H9 (cell line): ENCODE results near the gene TMF1. TPM values are rescaled to one million over a fixed set of nuclear protein-coding genes. Genes with fewer than 3 reads are reported as not detected.

Experiments used
- DNase-seq: peaks from one replicate; pipeline ENCODE4 v3.0.0-alpha.2; 2017
- H2AFZ ChIP-seq: one replicate; pipeline ENCODE4 v1.6.1; 2013; ENCODE audit warnings: mild to moderate bottlenecking, low read length, control low read depth, moderate library complexity
- H2AK5ac ChIP-seq: 2 replicates; pipeline ENCODE4 v1.6.1; 2013; ENCODE audit warnings: low read length, control low read depth, mixed read lengths; ENCODE audit not compliant: insufficient read length
- H2BK120ac ChIP-seq: one replicate; pipeline ENCODE4 v1.6.1; 2013; ENCODE audit warnings: low read depth, mild to moderate bottlenecking, low read length, control low read depth, inconsistent platforms; ENCODE audit not compliant: poor library complexity, severe bottlenecking
- H2BK12ac ChIP-seq: 2 replicates; pipeline ENCODE4 v1.6.1; 2013; ENCODE audit warnings: low read length, control low read depth, mixed read lengths, low read depth; ENCODE audit not compliant: insufficient read length
- H2BK15ac ChIP-seq: 2 replicates; pipeline ENCODE4 v1.6.1; 2013; ENCODE audit warnings: low read depth, low read length, control low read depth
- H2BK20ac ChIP-seq: one replicate; pipeline ENCODE4 v1.6.1; 2013; ENCODE audit warnings: low read depth, mild to moderate bottlenecking, low read length, control low read depth, inconsistent platforms; ENCODE audit not compliant: poor library complexity, severe bottlenecking
- H2BK5ac ChIP-seq: 2 replicates; pipeline ENCODE4 v1.6.1; 2013; ENCODE audit warnings: low read length, control low read depth, mixed read lengths; ENCODE audit not compliant: insufficient read length
- H3K14ac ChIP-seq: 2 replicates; pipeline ENCODE4 v1.6.1; 2013; ENCODE audit warnings: low read length, control low read depth; ENCODE audit not compliant: insufficient read depth
- H3K18ac ChIP-seq: 2 replicates; pipeline ENCODE4 v1.6.1; 2013; ENCODE audit warnings: low read depth, mild to moderate bottlenecking, mixed read lengths, low read length, control low read depth; ENCODE audit not compliant: insufficient read length
- H3K23ac ChIP-seq: 2 replicates; pipeline ENCODE4 v1.6.1; 2013; ENCODE audit warnings: low read length, control low read depth, mixed read lengths, low read depth; ENCODE audit not compliant: insufficient read length
- H3K23me2 ChIP-seq: 2 replicates; pipeline ENCODE4 v1.6.1; 2013; ENCODE audit warnings: low read depth, mild to moderate bottlenecking, mixed read lengths, low read length, control low read depth; ENCODE audit not compliant: insufficient read length, poor library complexity, severe bottlenecking
- H3K27ac ChIP-seq: 2 replicates; pipeline ENCODE4 v1.5.1; 2013; ENCODE audit warnings: low read length, control low read depth, mixed read lengths, low read depth; ENCODE audit not compliant: insufficient read length
- H3K27me3 ChIP-seq: 2 replicates; pipeline ENCODE4 v1.6.1; 2013; ENCODE audit warnings: low read length, control low read depth, inconsistent platforms; ENCODE audit not compliant: insufficient read depth
- H3K4ac ChIP-seq: 2 replicates; pipeline ENCODE4 v1.6.1; 2013; ENCODE audit warnings: low read depth, mild to moderate bottlenecking, control low read depth, inconsistent platforms, low read length, moderate library complexity
- H3K4me1 ChIP-seq: 2 replicates; pipeline ENCODE4 v1.6.1; 2013; ENCODE audit warnings: low read length, control low read depth, inconsistent platforms; ENCODE audit not compliant: insufficient read depth
- H3K4me2 ChIP-seq: 2 replicates; pipeline ENCODE4 v1.6.1; 2013; ENCODE audit warnings: low read length, control low read depth, mixed read lengths; ENCODE audit not compliant: insufficient read length, insufficient read depth
- H3K56ac ChIP-seq: 2 replicates; pipeline ENCODE4 v1.6.1; 2013; ENCODE audit warnings: low read depth, mild to moderate bottlenecking, mixed read lengths, low read length, control low read depth; ENCODE audit not compliant: insufficient read length
- H3K79me1 ChIP-seq: 2 replicates; pipeline ENCODE4 v1.6.1; 2013; ENCODE audit warnings: low read depth, mild to moderate bottlenecking, moderate library complexity, low read length, control low read depth, inconsistent platforms; ENCODE audit not compliant: insufficient read depth, poor library complexity, severe bottlenecking
- H3K79me2 ChIP-seq: 2 replicates; pipeline ENCODE4 v1.6.1; 2013; ENCODE audit warnings: low read length, control low read depth, inconsistent platforms; ENCODE audit not compliant: insufficient read depth
- H3K9ac ChIP-seq: 2 replicates; pipeline ENCODE4 v1.6.1; 2013; ENCODE audit warnings: low read length, control low read depth, mixed read lengths; ENCODE audit not compliant: insufficient read length; ENCODE audit errors: extremely low read depth
- H3K9me3 ChIP-seq: one replicate; pipeline ENCODE4 v1.6.1; 2013; ENCODE audit warnings: low read depth, low read length, inconsistent platforms; ENCODE audit not compliant: control insufficient read depth
- H3T11ph ChIP-seq: one replicate; pipeline ENCODE4 v1.6.1; 2013; ENCODE audit warnings: mild to moderate bottlenecking, low read length, control low read depth, inconsistent platforms
- H4K20me1 ChIP-seq: one replicate; pipeline ENCODE4 v1.6.1; 2013; ENCODE audit not compliant: control insufficient read depth, insufficient read length, insufficient read depth
- H4K5ac ChIP-seq: 2 replicates; pipeline ENCODE4 v1.6.1; 2013; ENCODE audit warnings: low read depth, mild to moderate bottlenecking, mixed read lengths, low read length, control low read depth; ENCODE audit not compliant: insufficient read length
- H4K8ac ChIP-seq: replicated peaks from 2 replicates; pipeline ENCODE4 v1.6.1; 2013; ENCODE audit warnings: low read length, control low read depth, mixed read lengths, low read depth; ENCODE audit not compliant: insufficient read length
- H4K91ac ChIP-seq: 2 replicates; pipeline ENCODE4 v1.6.1; 2013; ENCODE audit warnings: low read depth, mild to moderate bottlenecking, moderate library complexity, mixed read lengths, low read length, control low read depth; ENCODE audit not compliant: insufficient read length
- H3K27ac Mint-ChIP-seq, 3 experiments: 2 replicates in 2 of 3; 3 replicates in 1 of 3; pipeline ENCODE4 v1.8.0; 2020 to 2021; ENCODE audit warnings: mixed read lengths in 3 of 3, mild to moderate bottlenecking in 1 of 3, moderate library complexity in 1 of 3
- H3K27me3 Mint-ChIP-seq: 2 replicates; pipeline ENCODE4 v1.8.0; 2021; ENCODE audit warnings: low read depth, mild to moderate bottlenecking, moderate library complexity, mixed read lengths
- H3K36me3 Mint-ChIP-seq, 3 experiments: 2 replicates in 2 of 3; 3 replicates in 1 of 3; pipeline ENCODE4 v1.8.0; 2020 to 2021; ENCODE audit warnings: low read depth in 3 of 3, mixed read lengths in 3 of 3; ENCODE audit not compliant: insufficient read depth in 1 of 3
- H3K4me1 Mint-ChIP-seq, 2 experiments: 2 replicates each; pipeline ENCODE4 v1.8.0; 2020; ENCODE audit warnings: mixed read lengths in 2 of 2
- H3K4me3 Mint-ChIP-seq, 2 experiments: 2 replicates in 1 of 2; 3 replicates in 1 of 2; pipeline ENCODE4 v1.8.0; 2020 to 2021; ENCODE audit warnings: mild to moderate bottlenecking in 2 of 2, mixed read lengths in 2 of 2, moderate library complexity in 1 of 2
- H3K9me3 Mint-ChIP-seq, 2 experiments: 2 replicates in 1 of 2; 3 replicates in 1 of 2; pipeline ENCODE4 v1.8.0; 2020; ENCODE audit warnings: mild to moderate bottlenecking in 2 of 2, mixed read lengths in 2 of 2, moderate library complexity in 1 of 2
- WGBS: extraction: QIAGEN DNeasy Blood & Tissue Kit; methylation state at CpG from one replicate; pipeline ENCODE4 v1.1.7; 2013; ENCODE audit warnings: missing lambda C conversion rate, low lambda C conversion rate, mixed read lengths; ENCODE audit not compliant: insufficient read length; ENCODE audit errors: extremely low coverage; 5-methylcytosine and 5-hydroxymethylcytosine counted together
- total RNA-seq: library from RNA; stranded (reverse); gene quantifications from 2 replicates; pipeline ENCODE4 v1.2.1, GENCODE V29; 2021
- TF ChIP-seq, protein P1 (sequence below): fragments of 200-600 bp; sonication (generic); conservative IDR thresholded peaks from 3 replicates; pipeline ENCODE4 v1.8.0; 2021; ENCODE audit warnings: antibody characterized with exemption, mild to moderate bottlenecking

TMF1 gene
- total RNA-seq, 1 experiment from 2014 or later, result 21.9 TPM

DNA sequence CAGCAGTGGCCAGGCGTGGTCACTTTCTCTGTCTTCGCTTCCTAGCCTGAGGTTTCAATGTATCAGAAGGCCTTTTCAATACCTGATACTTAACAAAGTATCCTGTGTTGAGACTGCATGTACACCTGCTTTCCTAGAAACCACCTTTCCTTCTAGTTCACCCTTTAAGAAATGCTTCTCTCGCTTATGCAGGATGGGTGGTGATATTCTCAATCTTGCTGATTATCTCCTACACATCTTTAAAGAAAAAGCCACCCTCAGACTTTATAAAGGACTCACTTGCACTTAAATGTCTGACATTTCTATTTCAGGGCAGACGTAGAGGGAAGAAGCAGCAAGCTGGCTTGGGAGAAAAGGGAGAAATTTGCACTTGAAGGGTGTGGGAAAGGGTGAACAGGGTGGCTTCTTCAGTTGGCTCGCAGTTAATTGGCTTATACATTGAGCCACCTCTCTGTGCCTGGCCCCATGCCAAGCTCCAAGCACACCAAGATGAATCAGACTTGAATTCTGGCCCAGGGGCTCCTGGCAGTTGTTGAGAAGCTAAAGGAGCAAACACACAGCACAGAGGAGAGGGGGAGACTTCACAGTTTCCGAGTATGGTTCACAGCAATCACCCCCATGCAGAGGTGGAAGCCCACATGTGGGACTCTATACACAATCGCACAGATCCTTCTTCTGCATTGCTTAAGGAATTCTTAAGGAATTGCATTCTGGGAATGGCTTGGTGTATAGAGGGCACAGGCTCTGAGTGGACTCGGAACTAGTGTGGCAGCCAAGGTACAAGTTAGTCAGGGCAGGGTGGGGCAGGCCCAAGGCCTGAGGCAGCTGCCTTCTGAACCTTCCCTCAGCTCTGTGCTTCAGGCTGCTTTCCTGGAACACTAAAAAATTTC is 33.9 kb upstream of the TMF1 start:
- peaks cover 8% of the 10 kb centered on the region; the same call in 1 of the 2 replicates for H3K4me1 ChIP-seq
- H3K14ac ChIP-seq, result no peak overlapping the region; the same call in 1 of the 2 replicates
- no peaks in the 10 kb centered on the region for H3K9me3 Mint-ChIP-seq
- no peaks in the 10 kb centered on the region for H3K36me3 Mint-ChIP-seq
- no peak overlapping the region for H3K56ac ChIP-seq
- peak overlapping the region; percentile 78 for H2AFZ ChIP-seq
- no peak overlapping the region for H2BK20ac ChIP-seq
- H3K23ac ChIP-seq, result no peak overlapping the region
- H2BK15ac ChIP-seq, result no peak overlapping the region
- no peak for DNase-seq
- H3K18ac ChIP-seq, result no peak overlapping the region
- H4K20me1 ChIP-seq, result no peaks in the 10 kb centered on the region
- H3K9me3 ChIP-seq, result no peaks in the 10 kb centered on the region
- H3K9ac ChIP-seq, result peak overlapping the region; percentile 81
- H4K91ac ChIP-seq, result no peak overlapping the region
- no CpG with 5 or more reads among the region's 8 CpGs for WGBS
- no peaks in the 10 kb centered on the region; the same call in 1 of the 2 replicates for H3K27me3 Mint-ChIP-seq
- TF ChIP-seq, protein P1, sequence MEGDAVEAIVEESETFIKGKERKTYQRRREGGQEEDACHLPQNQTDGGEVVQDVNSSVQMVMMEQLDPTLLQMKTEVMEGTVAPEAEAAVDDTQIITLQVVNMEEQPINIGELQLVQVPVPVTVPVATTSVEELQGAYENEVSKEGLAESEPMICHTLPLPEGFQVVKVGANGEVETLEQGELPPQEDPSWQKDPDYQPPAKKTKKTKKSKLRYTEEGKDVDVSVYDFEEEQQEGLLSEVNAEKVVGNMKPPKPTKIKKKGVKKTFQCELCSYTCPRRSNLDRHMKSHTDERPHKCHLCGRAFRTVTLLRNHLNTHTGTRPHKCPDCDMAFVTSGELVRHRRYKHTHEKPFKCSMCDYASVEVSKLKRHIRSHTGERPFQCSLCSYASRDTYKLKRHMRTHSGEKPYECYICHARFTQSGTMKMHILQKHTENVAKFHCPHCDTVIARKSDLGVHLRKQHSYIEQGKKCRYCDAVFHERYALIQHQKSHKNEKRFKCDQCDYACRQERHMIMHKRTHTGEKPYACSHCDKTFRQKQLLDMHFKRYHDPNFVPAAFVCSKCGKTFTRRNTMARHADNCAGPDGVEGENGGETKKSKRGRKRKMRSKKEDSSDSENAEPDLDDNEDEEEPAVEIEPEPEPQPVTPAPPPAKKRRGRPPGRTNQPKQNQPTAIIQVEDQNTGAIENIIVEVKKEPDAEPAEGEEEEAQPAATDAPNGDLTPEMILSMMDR, result no peak
- peaks cover 38 to 40% of the 10 kb centered on the region in 2 experiments for H3K4me1 Mint-ChIP-seq
- H4K8ac ChIP-seq, result no peak overlapping the region
- H2BK5ac ChIP-seq, result no peak overlapping the region
- no peak overlapping the region for H2BK120ac ChIP-seq
- H3K27me3 ChIP-seq, result no peaks in the 10 kb centered on the region
- no peak overlapping the region for H4K5ac ChIP-seq
- H2BK12ac ChIP-seq, result no peak overlapping the region
- no peak overlapping the region for H3K4ac ChIP-seq
- H3K27ac ChIP-seq, result no peak overlapping the region
- no peaks in the 10 kb centered on the region for H3K79me1 ChIP-seq
- peak overlapping the region in 1 of 3 experiments; percentile 48; a peak in 1 of 7 replicates for H3K27ac Mint-ChIP-seq
- no peak overlapping the region for H3T11ph ChIP-seq
- H3K23me2 ChIP-seq, result peaks cover 7% of the 10 kb centered on the region
- peak overlapping the region; percentile 89 to 94 for H3K4me3 Mint-ChIP-seq
- peak overlapping the region; percentile 98 for H3K4me2 ChIP-seq
- no peak overlapping the region for H2AK5ac ChIP-seq
- no peaks in the 10 kb centered on the region for H3K79me2 ChIP-seq
